Upper lobe of left lung (tissue), 4 donors: ENCODE results near the gene CKAP2.
"Not testable (repeated sequence)": the region's sequence is repeated elsewhere in the genome, so short reads cannot be mapped to it uniquely, and the experiment has no call there.

Source experiments
- CTCF ChIP-seq, 6 experiments: fragments of 450-650 bp in 4 of 6; fragments of 200-600 bp in 2 of 6; sonication (generic) in 2 of 6; IDR thresholded peaks; one replicate each; pipeline ENCODE4 v1.5.1; 2016 to 2019; ENCODE audit warnings: antibody characterized with exemption in 6 of 6
- POLR2A ChIP-seq, 4 donors: fragments of 450-650 bp; IDR thresholded peaks; one replicate each; pipeline ENCODE4 v1.5.1; 2016 to 2017; ENCODE audit warnings: antibody characterized with exemption in 4 of 4, mild to moderate bottlenecking in 2 of 4

GRCh38 chr13:52407436-52407835, 47.8 kb upstream of the CKAP2 start:
- not testable (repeated sequence) for TF ChIP-seq CTCF, POLR2A (IDR thresholded peaks at IDR 0.05)
